IPS-NIHi11 (cell line): ENCODE data around the gene MAML3.

Experiments used
- DNase-seq: peaks from one replicate; pipeline ENCODE4 v3.0.0; 2012; ENCODE audit warnings: mixed read lengths, low spot score

MAML3 gene

GRCh38 chr4:139682309-139682708 lies 471.7 kb downstream of the MAML3 start:
- no peak for DNase-seq

DNA sequence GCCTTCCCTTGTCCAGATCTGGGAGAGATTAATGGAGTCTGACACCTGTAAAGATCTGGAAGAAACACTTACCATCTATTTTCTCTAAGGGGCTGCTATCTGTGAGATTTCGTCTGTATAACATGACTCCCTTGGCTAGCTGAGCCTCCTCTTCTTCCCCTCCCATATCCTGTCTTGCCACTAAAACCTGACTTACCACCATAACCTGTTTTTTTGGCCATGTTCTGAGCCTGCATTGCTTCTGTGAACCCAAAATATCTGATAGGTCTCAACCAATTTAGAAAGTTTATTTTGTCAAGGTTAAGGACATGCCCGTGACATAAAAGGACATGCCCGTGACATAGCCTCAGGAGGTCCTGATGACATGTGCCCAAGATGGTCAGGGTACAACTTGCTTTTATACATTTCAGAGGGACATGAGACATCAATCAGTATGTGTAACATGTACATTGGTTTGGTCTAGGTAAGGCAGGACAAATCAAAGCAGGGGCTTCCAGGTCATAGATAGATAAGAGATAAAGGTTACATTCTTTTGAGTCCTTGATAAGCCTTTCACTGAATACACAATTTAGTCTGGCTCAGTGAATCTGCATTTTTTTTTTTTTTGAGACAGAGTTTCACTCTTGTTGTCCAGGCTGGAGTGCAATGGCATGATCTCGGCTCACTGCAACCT lies 476.9 kb downstream of the MAML3 start:
- DNase-seq = no peak

GRCh38 chr4:139676365-139676764 lies 477.6 kb downstream of the MAML3 start:
- no peak for DNase-seq

GRCh38 chr4:139675651-139676050 lies 478.3 kb downstream of the MAML3 start:
- DNase-seq = no peak

DNA sequence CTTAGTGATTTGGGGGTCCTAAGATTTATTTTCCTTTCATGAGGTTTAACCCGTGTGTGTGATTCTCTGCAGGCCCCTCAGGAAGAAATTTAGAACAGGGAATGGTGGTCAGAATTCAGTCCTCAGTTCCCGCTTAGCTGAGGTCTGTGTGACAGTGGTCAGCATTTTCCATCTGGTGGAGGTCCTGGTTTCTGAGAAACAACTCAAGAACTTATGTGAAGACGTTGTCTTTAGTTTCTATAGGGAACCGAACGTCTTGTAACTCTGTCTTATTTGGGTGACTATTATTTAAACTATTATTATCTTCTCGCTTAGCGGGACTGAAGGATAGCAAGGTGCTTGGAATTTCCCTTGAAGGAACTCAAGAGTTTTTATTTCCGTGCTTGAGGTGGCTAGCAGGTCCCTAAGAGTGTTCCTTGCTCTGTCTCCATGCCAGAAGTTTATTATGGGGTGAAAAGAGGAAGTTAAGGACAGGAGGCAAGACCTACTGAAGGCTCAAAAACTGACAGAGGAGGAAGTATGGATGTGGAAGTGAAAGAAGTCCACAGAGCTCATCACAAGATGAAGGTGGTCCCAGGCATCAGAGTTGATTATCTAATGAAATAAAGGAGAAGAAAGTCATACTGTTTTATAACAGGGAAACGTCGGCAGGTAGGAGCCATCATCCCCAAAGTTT lies 479.0 kb downstream of the MAML3 start:
- no peak for DNase-seq

DNA sequence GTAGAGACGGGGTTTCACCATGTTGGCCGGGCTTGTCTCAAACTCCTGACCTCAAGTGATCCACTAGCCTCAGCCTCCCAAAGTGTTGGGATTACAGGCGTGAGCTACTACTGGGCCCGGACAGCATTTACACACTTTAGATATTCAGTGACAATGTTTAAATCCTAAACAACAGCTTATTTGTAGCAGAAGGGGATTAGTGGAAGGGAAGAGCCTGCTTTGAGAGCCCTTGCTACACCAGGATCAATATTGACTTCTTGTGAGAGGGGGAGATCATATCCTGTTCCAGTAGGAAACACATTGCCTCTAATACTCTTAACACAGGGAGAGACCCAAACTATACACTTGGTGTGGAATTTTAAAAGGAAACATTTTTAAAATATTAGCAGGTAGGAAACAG lies 481.3 kb downstream of the MAML3 start:
- no peak for DNase-seq

- no peak for DNase-seq
Observed at GRCh38 chr4:139672215-139672614, 481.8 kb downstream of the MAML3 start.

GRCh38 chr4:139670775-139671174 lies 483.2 kb downstream of the MAML3 start:
- no peak for DNase-seq

DNA sequence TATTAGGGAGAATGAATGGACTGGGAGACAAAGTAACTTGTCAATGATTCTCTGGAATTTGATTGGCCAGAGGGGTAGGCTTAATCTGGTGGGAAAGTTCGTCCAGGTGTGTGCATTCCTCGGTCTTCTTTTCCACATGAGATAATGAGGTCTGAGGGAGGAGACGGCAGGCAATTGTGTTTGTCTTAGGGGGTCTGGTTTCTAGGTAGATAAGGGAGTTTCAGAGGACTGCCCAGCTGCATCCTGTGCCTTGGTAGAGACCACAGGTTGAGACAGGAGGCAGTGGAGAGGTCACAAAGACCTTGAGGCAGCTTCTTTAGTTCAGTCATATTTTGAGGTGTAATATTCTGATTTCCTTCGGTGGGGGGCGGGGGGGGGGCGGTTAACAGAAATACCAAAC lies 484.1 kb downstream of the MAML3 start:
- DNase-seq = no peak

DNA sequence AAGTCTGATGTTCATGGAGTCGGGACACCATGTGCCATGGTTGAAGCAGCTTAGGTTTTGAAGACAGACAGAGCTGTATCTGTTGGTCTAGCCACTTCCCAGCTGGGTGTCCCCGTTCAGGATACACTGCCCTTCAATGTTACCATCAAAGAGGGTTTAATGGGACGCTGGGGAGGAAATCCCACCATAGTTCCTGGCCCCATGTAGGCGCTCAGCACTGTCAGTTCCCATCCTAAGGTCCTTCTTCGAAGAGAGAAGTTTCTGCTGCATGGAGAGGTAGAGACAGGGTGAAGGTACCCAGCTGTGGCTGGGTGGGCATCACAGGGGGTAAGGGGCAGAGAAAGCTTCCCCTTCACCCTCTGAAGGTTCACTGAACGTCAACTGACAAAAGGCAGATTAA lies 484.6 kb downstream of the MAML3 start:
- DNase-seq = no peak

DNA sequence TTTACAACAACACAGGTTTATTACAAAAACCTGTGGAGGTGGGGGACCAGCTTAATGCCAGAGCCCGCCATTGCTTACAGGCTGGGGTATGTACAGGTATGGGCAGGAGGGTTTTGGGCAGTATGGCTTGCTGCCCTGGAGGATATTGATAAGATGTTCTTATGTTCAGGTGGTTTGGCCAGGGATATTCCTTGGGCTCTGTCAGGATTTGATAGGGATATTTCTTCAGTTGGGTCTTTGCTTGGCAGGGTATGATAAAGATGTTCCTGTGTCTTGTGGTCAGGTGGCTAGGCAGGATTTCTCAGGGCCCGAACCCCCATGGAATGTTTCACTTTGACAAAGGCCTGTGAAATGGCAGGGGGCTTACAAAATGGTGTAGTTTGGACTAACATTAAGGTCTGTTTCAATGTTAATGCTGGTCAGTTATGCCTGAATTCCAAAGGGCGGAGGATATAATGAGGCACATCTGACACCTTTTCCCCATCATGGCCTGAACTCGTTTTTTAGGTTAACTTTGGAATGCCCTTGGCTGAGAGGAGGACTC lies 485.3 kb downstream of the MAML3 start:
- no peak for DNase-seq

DNA sequence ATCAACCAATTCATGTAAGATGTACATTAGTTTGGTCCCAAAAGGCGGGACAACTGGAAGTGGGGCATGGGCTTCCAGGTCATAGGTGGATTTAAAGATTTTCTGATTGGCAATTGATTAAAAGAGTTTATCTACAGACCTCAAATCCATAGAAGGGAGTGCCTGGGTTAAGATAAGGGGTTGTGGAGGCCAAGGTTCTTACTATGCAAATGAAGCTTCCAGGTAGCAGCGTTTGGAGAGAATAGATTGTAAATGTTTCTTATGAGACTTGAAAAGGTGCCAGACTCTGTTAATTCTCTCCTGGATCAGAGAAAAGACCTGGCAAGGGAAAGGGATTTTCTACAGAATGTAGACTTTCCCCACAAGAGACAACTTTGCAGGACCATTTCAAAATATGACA lies 485.9 kb downstream of the MAML3 start:
- no peak for DNase-seq
